GM18951 (cell line): ENCODE results near the gene MFF.

Experiments
- POLR2A ChIP-seq: IDR thresholded peaks from 4 replicates; pipeline ENCODE4 v1.6.1; 2011; ENCODE audit warnings: mild to moderate bottlenecking; ENCODE audit not compliant: insufficient read length, insufficient read depth; ENCODE audit errors: extremely low read depth
- in situ Hi-C: fragments of 300-500 bp; cut with MboI; formaldehyde crosslinking; loops from one replicate; pipeline ENCODE4 v1.12.0; 2022; ENCODE audit warnings: low sequenced_read_pairs, mixed read lengths, inconsistent platforms; ENCODE audit not compliant: unreplicated experiment

The MFF gene

GRCh38 chr2:227390468-227391256 lies 65.6 kb downstream of the MFF start:
- no peak for TF ChIP-seq POLR2A
- in situ Hi-C loops: no loop called here

GRCh38 chr2:227394401-227394800 lies 69.3 kb downstream of the MFF start:
- in situ Hi-C loops: no loop called here
- no peak for TF ChIP-seq POLR2A

- in situ Hi-C loops: no loop called here
- no peak for TF ChIP-seq POLR2A
These were observed 70.5 kb downstream of the MFF start for GRCh38 chr2:227395556-227395955.

GRCh38 chr2:227397562-227397961 lies 72.5 kb downstream of the MFF start:
- TF ChIP-seq POLR2A: no peak
- in situ Hi-C loops: no loop called here

- in situ Hi-C loops: no loop called here
- TF ChIP-seq POLR2A: no peak
These were observed 73.9 kb downstream of the MFF start for GRCh38 chr2:227398684-227399670.

GRCh38 chr2:227401550-227401949 lies 76.5 kb downstream of the MFF start:
- no peak for TF ChIP-seq POLR2A
- in situ Hi-C loops: no loop called here

- in situ Hi-C loops: no loop called here
These were observed 77.3 kb downstream of the MFF start for GRCh38 chr2:227402321-227402720.

GRCh38 chr2:227402959-227403358 lies 77.9 kb downstream of the MFF start:
- in situ Hi-C loops: no loop called here
- no peak for TF ChIP-seq POLR2A

More at GRCh38 chr2:227402321-227402720, 77.3 kb downstream of the MFF start:
- no peak for TF ChIP-seq POLR2A

- TF ChIP-seq POLR2A: no peak
- in situ Hi-C loops: no loop called here
These were observed 79.7 kb downstream of the MFF start for GRCh38 chr2:227404585-227405271.

GRCh38 chr2:227406177-227407031 lies 81.4 kb downstream of the MFF start:
- no peak for TF ChIP-seq POLR2A
- in situ Hi-C loops: no loop called here
